HL-60 (cell line): ENCODE results near the gene LMAN2.
A peak's percentile ranks its signal among the peaks of the same experiment; 100 is the strongest.
"Not testable (repeated sequence)": the region's sequence is repeated elsewhere in the genome, so short reads cannot be mapped to it uniquely, and the experiment has no call there.

Experiments
- DNase-seq, 2 experiments: peaks; one replicate each; pipeline ENCODE4 v3.0.0-alpha.2; 2010 to 2020; ENCODE audit warnings: low read depth in 1 of 2, low spot score in 1 of 2
- H3K27ac ChIP-seq: fragments of 250-450 bp; sonication (Bioruptor Pico); replicated peaks from 2 replicates; pipeline ENCODE4 v1.5.1; 2020; ENCODE audit warnings: mild to moderate bottlenecking, moderate library complexity
- H3K27me3 ChIP-seq: fragments of 250-450 bp; sonication (Bioruptor Pico); 2 replicates; pipeline ENCODE4 v1.5.1; 2021; ENCODE audit warnings: mild to moderate bottlenecking, moderate library complexity; ENCODE audit not compliant: insufficient read depth, poor library complexity, severe bottlenecking
- H3K4me3 ChIP-seq: replicated peaks from 2 replicates; pipeline ENCODE4 v1.5.1; 2011; ENCODE audit warnings: mild to moderate bottlenecking, control low read depth, low read length; ENCODE audit not compliant: insufficient read depth
- CTCF ChIP-seq: IDR thresholded peaks from one replicate; pipeline ENCODE4 v1.5.1; 2011; ENCODE audit warnings: low read length, control low read depth, inconsistent platforms; ENCODE audit not compliant: insufficient read depth
- GABPA ChIP-seq: IDR thresholded peaks from 2 replicates; pipeline ENCODE4 v1.6.1; 2012; ENCODE audit warnings: low read depth
- POLR2AphosphoS5 ChIP-seq: IDR thresholded peaks from 2 replicates; pipeline ENCODE4 v1.6.1; 2012; ENCODE audit warnings: low read depth
- REST ChIP-seq: IDR thresholded peaks from 2 replicates; pipeline ENCODE4 v1.6.1; 2012; ENCODE audit warnings: low read depth; ENCODE audit not compliant: insufficient replicate concordance
- SPI1 ChIP-seq: IDR thresholded peaks from 2 replicates; pipeline ENCODE4 v1.6.1; 2012; ENCODE audit warnings: low read depth, mild to moderate bottlenecking, borderline replicate concordance

The LMAN2 gene

GRCh38 chr5:177343777-177344176 is 7.7 kb downstream of the LMAN2 start:
- no peak for DNase-seq
- no peaks in the 10 kb centered on the region for H3K27me3 ChIP-seq
- no peak for TF ChIP-seq CTCF
- no peak for TF ChIP-seq POLR2AphosphoS5
- TF ChIP-seq GABPA, result no peak
- TF ChIP-seq REST, result no peak
- no peak for TF ChIP-seq SPI1

GRCh38 chr5:177343000-177343399 is 8.5 kb downstream of the LMAN2 start:
- not testable (repeated sequence) for H3K4me3 ChIP-seq, H3K27ac ChIP-seq, H3K27me3 ChIP-seq, DNase-seq

More at GRCh38 chr5:177343777-177344176, 7.7 kb downstream of the LMAN2 start:
- H3K4me3 ChIP-seq, result no peak overlapping the region
- no peak overlapping the region for H3K27ac ChIP-seq

GRCh38 chr5:177339107-177339638 is 12.3 kb downstream of the LMAN2 start:
- Histone ChIP-seq H3K4me3 (no peak overlapping the region), H3K27ac (peak overlapping the region; percentile 18), H3K27me3 (no peaks in the 10 kb centered on the region)
- TF ChIP-seq SPI1 (peak; percentile 10; the same call in 1 of the 2 replicates), REST (no peak)
- peak in 1 of 2 experiments; percentile 69 for DNase-seq

- peak overlapping the region; percentile 18 for H3K27ac ChIP-seq
- no peak for DNase-seq
- no peak overlapping the region for H3K4me3 ChIP-seq
- no peak for TF ChIP-seq SPI1
- TF ChIP-seq GABPA, result no peak
- TF ChIP-seq CTCF, result no peak
- TF ChIP-seq POLR2AphosphoS5, result no peak
- no peak for TF ChIP-seq REST
- no peaks in the 10 kb centered on the region for H3K27me3 ChIP-seq
These were observed 13.0 kb downstream of the LMAN2 start for GRCh38 chr5:177338251-177339106.
